HG03571 (cell line): ENCODE data around the gene AGL.
"Not testable (repeated sequence)": the region's sequence is repeated elsewhere in the genome, so short reads cannot be mapped to it uniquely, and the experiment has no call there.

Experiments
- ATAC-seq: cut with Tn5 transposase; IDR thresholded peaks from one replicate; pipeline ENCODE4 v1.9.1; 2021; ENCODE audit not compliant: unreplicated experiment

The AGL gene

DNA sequence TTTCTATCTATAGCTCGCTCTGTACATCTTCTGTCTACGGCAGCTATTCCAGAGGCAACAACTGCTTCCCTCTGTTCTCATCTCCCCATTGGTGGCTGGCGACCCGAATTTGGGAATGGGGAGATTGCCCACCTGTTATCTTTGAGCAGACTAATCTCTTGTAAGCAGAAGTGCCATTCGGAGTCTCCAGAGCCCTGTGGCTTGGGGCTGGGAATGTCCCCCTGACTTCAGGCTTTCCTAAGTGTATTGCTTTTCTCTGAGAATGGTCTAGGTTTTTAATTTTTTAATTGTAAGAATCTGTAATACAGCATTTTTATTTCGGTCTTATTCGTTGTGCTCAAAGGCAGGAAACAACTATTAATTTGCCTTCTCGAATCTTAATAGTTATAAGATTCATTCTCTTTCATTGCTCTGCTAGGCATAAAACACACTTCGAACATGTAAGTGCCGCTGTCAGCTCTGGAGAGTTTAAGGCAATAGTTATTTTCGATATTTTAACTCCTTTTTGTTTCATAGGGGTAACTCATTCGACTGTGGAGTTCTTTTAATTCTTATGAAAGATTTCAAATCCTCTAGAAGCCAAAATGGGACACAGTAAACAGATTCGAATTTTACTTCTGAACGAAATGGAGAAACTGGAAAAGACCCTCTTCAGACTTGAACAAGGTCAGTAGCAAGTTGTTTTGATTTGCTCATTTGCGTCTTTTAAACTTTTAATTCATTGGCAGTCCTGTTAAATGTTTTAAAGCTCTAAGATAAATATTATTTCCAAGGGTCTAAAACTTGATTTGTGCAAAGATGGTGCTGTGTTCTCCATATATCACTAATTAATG is 514 bp downstream of the AGL start:
- peak; percentile 2 for ATAC-seq

DNA sequence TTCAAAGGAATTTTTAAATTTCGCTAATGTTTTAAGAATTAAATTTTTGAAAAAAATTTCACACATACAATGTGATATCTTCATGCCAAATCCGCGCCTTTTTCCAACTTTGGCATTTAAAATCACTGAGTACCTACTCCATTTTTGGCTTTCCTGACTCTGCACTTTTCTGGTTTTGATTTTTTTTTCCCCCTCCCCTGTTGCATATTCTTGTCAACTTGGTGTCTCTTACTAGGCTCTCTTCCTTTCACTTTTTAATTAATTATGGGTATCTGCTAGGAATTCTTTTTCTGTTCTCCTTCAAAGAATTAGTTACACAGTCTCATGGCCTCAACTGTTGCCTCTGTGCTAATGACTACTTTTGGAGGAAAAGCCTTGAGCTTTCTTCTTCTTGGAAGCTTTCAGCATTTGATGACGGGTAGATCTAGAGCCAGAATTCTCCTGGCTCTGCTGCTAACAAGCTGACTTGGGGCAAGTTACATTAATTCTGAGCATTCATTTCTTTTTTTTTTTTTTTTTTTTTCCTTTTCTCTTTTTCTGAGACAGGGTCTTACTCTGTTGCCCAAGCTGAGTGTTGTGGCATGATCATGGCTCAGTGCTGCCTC is 1.8 kb downstream of the AGL start:
- no peak for ATAC-seq

DNA sequence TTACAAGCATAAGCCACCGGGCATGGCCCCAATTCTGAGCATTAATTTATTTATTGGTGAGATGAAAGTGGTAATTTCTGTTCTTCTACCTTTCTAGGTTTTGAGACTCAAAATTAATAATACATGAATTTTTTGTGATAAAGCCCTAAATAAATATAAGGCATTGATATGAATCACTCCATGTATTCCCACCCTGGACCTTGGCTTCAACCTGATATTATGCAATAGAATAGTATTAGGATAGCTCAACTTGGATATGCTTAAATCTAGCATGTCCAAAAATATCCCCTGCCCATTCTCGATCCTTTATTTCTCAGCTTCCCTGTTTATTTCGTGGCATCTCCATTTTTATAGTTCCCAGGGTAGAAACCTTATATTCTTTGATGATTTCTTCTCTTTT is 2.5 kb downstream of the AGL start:
- ATAC-seq, result no peak

DNA sequence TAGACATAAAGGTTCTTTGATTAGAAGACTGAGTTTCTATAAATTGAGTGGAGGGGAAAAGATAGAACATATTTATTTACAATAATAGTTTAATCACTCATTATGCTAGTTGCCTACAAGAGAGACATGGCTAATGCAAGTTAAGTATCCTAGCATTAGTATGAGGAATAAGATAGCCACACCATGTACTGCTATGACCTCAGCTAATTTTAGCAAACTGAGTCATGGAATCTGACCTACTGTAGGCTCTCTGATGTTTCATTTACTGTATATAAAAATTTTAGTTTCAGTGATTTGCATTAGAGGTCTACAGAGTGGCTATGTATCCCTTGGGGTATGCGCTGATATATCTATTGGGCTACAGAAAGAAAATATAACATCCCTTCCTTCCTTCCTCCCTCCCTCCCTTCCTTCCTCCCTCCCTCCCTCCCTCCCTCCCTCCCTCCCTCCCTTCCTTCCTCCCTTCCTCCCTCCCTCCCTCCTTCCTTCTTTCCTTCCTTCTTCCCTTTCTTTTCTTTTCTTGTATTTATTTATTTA is 5.8 kb downstream of the AGL start:
- ATAC-seq, result no peak

DNA sequence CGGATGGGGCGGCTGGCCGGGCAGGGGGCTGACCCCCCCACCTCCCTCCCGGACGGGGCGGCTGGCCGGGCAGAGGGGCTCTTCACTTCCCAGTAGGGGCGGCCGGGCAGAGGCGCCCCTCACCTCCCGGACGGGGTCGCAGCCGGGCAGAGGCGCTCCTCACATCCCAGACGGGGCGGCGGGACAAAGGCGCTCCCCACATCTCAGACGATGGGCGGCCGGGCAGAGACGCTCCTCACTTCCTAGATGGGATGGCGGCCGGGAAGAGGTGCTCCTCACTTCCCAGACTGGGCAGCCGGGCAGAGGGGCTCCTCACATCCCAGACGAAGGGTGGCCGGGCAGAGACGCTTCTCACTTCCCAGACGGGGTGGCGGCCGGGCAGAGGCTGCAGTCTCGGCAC is 6.9 kb downstream of the AGL start:
- ATAC-seq, result not testable (repeated sequence)

DNA sequence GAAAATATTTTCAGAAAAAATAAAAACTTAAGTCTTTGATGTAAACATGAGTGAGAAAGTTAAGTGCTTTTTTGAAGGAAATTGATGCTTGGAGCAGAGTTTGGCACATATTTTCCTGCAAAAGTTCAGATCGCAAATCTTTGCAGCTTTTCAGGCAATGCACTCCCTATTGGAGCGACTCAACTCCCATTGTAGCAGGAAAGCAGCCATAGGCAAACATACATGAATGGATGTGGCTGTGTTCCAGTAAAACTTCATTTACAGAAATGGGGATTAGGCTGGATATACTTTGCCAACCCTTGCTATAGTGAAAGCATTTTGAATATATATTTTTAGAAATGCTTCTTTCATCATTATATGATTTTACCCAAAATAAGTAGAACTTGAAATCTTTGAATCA is 8.1 kb downstream of the AGL start:
- ATAC-seq, result no peak

DNA sequence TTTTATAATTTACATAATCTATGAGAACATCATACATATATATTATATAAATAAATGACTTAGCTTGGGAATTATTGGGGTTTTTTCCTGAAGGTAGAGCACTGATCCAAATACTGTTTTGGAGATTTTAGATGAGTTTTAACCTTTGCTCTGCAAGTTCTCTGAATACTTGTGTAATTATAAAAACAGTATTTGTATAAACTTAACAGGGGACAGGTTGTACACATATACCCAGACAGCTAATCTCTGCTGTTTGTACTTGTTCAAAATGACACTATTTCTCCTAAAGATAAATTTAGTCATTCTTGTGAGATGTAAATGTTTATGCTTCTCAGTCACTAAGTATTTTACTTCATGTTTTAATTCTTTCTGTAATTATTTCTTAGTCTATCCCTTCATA is 8.7 kb downstream of the AGL start:
- ATAC-seq, result no peak

DNA sequence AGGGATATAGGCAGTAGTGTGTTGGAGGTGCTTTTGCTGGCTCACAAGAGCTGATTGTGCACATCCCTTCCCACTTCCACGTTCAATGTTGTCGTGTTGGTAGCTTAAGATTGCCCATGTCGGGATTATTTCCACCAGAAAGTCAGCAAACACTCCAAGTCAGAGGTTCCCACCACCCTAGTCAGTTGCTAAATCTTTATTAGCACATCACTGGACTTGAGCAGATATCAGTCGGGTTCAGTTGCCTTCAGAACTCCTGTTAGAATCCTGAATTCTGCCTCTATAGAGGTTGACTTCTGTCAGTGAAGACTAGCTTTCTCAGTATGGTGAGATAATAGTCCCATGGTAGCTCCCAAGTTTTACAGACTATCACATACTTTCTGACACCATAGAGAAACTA is 10.5 kb downstream of the AGL start:
- ATAC-seq, result no peak

DNA sequence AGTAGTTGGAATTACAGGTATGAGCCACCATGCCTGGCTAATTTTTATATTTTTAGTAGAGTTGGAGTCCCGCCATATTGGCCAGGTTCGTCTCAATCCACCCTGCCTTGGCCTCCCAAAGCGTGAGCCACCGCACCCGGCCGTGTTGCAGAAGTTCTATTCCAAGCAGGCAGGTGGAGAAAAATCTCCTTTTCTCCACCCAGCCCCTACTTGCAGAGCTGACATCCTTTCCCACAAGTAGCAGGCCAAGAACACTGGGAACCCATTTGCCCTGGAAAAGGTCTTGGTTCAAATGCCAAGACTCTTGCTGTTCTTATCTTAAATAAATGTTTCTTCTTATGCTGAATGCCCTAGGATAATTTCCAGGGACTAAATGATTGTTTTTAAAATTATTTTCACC is 17.5 kb downstream of the AGL start:
- ATAC-seq, result no peak

DNA sequence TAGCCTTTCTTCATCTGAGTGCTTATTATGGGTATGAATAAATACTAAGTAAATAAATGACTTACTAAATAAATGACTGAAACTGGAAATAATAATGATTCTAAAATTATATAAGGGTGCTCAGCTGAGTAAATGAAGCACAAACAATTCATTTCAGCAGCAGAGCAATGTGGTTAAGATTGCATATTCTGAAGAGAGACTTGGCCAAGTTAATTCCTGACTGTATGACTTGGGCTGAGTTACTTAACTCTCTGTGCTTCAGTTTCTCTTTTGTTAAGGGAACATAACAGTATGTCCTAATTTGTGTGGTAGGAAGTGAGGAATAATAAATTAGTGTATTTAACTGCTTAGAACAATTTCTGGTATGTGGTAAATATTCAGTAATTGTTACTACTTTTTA is 19.1 kb downstream of the AGL start:
- no peak for ATAC-seq

DNA sequence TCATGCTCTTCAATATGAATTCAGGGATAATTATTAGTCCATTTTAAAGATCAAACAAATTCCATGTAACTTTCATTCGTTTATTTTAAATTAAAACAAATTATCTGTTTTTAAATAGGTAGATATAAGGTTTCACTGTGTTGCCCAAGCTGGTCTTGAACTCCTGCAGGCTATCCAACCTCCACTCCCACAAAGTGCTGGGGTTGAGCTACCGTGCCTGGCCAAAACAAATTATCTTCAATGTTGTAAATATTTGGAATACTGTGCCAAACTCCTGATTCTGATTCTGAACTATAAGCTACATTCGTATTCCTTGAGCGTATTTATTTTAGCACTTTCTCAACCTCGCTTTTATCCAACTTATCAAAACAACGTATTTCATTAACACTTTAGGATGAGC is 19.6 kb downstream of the AGL start:
- no peak for ATAC-seq

DNA sequence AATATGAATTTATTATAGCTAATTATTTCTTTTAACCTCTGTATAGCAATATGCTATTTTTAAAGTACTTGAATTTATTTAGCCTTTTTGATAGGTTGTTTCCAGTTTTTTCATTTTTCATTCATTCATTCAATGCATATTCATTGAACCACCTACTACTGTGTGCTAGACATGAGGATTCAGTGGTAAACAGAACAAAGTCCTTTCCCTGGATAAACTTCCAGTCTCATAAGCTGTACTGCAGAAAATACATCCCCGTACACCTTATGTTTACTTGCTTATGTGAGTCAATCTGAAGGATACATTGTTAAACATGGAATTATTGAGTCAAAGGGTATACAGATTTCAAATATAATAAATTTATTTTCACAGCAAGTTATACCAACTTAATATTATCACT is 21.9 kb downstream of the AGL start:
- no peak for ATAC-seq

DNA sequence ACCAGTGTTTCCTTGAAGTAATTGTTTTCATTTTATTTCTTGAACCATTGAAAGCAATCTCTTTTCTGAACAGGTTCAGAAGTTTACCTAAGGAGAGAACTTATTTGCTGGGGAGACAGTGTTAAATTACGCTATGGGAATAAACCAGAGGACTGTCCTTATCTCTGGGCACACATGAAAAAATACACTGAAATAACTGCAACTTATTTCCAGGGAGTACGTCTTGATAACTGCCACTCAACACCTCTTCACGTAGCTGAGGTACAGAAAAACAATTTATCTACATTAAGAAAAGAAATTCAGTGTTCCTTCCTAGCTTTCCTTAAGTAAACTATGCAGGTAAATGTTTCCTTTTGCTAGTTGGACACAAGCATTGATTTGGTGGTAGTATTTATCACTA is 27.4 kb downstream of the AGL start:
- no peak for ATAC-seq

DNA sequence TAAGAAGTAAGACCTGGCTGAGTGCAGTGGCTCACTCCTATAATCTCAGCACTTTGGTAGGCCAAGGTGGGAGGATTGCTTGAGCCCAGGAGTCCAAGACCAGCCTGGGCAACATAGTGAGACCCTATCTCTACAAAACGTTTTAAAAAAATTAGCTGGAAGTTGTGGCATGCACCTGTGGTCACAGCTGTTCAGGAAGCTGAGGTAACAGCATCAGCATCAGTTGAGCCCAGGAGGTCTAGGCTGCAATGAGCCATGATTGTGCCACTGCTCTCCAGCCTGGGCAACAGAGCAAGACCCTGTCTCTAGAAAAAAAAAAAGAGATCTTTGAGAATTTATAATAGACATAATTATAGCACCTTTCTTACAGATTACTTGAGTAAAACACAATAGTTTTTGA is 36.0 kb downstream of the AGL start:
- no peak for ATAC-seq

DNA sequence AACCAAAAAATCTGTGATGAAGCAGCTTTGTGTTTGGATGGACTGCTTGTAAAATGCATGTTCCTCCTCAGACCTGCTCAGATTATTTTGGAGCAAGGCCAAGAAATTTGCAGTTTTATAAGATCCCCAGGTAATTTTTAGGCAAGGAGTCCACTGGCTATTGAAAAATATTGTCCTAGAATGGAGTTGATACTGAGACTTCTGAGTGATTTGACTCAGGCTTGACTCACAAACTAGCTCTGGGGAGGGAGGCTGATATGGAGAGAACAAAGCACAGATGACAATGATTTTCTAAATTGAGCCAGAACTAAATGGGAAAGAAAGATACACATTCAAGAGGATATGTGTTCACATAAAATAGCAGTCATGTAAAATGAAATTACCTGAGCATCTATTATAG is 36.7 kb downstream of the AGL start:
- ATAC-seq, result no peak

DNA sequence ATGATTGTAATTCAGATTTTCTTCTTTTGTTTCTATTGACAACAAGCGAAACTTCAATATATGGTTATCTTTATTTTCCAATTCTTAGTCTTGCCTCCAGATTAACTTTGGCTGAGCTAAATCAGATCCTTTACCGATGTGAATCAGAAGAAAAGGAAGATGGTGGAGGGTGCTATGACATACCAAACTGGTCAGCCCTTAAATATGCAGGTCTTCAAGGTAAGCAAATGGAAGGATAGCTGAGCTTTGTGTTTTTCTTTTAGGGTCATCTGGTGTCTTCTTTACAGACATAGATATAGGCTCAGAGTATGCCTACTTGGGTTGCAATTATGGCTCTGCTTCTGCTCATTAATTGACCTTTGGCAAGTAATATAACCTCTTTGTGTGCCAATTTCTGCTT is 37.7 kb downstream of the AGL start:
- ATAC-seq, result no peak

DNA sequence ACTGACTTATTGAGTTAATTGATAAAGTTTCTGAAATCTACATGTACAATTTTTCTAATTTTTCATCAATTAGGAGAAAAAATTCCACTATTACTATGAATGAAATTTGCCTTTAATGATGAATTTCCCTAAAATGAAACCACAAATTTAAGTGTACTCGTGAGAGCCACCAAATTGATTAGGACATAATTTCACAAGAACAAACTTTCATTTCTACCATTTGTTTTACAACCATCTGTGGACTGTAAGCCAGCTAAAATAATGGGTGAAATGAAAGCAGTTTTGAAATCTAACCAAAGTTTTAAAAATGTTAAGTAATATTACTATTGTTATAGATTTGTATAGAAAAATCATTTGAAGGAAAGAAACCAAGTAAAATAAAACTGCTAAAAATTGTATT is 41.8 kb downstream of the AGL start:
- ATAC-seq, result no peak

DNA sequence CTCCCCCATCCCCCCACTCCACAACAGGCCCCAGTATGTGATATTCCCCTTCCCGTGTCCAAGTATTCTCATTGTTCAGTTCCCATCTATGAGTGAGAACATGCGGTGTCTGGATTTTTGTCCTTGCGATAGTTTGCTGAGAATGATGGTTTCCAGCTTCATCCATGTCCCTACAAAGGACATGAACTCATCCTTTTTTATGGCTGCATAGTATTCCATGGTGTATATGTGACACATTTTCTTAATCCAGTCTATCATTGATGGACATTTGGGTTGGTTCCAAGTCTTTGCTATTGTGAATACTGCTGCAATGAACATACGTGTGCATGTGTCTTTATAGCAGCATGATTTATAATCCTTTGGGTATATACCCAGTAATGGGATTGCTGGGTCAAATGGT is 53.1 kb downstream of the AGL start:
- ATAC-seq, result not testable (repeated sequence)

DNA sequence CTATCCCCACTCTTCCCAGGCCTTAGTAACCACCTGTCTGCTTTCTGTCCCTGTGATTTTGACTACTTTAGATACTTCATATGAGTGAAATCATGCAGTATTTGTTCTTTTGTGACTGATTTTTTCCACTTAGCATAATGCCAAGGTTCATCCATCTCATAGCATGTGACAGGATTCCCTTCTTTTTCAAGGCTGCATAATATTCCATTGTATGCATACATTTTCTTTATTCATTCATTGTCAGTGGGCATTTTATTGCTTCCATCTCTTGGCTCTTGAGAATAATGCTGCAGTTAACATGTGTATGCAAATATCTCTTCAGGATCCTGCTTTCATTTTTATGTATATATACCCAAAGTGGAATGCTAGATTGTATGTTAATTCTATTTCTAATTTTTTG is 56.4 kb downstream of the AGL start:
- no peak for ATAC-seq

DNA sequence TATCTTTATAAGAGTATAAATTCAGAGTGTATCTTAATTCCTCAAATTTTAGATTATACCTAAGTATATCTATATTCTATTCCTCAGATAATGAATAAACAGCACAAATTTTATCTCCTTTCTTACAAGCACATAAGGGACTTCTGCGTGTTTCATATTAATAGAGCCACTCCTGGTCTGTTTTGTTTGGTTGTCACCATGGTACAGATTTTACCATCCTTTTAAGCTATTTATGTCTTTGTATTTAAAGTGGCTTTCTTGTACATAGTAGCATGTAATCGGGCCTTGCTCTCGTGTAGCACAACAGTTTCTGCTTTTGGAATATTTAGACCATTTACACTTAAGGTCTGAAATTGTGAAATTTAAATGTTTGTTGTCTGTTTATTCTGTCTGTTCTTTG is 67.1 kb downstream of the AGL start:
- no peak for ATAC-seq

DNA sequence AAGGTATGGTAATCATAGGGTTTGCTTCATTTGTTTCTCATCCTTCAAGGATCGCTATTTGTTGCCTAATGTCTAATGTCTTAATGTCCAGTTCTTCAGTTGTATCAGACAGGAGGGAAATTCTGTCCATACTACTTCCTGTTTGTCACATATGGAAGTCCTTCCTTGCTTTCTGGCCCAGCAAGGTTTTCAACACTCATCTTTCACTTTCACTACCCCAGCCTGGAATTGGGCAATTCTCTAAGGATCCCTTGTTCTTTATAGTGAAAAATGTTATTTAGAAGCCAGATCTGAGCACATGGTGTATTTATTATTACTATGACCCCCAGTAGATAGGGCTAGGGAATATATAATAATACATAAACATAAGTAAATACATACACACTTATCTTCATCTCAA is 69.1 kb downstream of the AGL start:
- ATAC-seq, result no peak

DNA sequence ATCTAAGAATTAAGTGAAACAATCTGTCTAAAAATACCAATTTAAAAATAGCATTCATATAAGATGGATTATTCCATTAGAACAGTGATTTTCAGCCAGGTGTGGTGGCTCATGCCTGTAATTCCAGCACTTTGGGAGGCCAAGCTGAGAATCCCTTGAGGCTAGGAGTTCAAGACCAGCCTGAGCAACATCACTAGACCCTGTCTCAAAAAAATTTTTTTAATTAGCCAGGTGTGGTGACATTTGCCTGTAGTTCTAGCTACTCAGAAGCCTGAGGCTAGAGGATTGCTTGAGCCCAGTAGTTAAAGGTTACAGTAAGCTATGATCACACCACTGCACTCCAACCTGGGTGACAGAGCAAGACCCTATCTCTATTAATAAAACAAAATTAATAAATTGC is 84.6 kb downstream of the AGL start:
- no peak for ATAC-seq

DNA sequence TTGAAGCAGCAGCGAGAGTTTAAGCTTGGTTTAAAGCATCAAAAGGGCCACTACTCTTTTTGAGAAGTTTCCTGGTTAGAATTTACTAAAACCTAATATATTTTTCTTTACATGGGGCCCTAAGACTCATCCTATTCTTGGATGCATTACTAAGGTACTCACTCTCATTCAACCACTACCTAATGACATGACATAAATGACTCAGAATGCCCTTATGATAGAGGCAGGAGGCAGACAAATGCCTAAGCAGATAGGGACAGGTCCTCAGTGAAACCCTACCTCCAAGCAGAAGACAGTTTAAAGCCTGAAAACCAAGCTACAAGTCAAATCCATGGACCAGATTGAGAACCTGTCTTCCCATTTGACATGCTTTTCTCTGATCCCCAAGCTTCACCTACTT is 85.4 kb downstream of the AGL start:
- ATAC-seq, result no peak
